Activated T-helper 1 cell treated with anti-CD3 and anti-CD28 coated beads, Interleukin-2, amount 50 U/mL, for 16 hours (primary cell): Measurements from ENCODE around the gene TUBE1.

Source experiments
- DNase-seq, 2 donors: peaks; one replicate each; pipeline ENCODE4 v3.0.0-alpha.2; 2020; ENCODE audit warnings: low read depth in 1 of 2, low spot score in 1 of 2

Gene TUBE1

GRCh38 chr6:112036088-112036637 is 51.1 kb downstream of the TUBE1 start:
- DNase-seq: no peak

- DNase-seq: no peak
These were observed 52.7 kb downstream of the TUBE1 start for GRCh38 chr6:112034616-112034995.

- DNase-seq: no peak
These were observed 53.3 kb downstream of the TUBE1 start for GRCh38 chr6:112033791-112034615.

- no peak for DNase-seq
These were observed 54.6 kb downstream of the TUBE1 start for GRCh38 chr6:112032728-112033127.

GRCh38 chr6:112031960-112032359 is 55.3 kb downstream of the TUBE1 start:
- no peak for DNase-seq

- no peak for DNase-seq
These were observed 56.2 kb downstream of the TUBE1 start for GRCh38 chr6:112030961-112031660.

- DNase-seq: no peak
These were observed 56.9 kb downstream of the TUBE1 start for GRCh38 chr6:112030206-112030960.

GRCh38 chr6:112029045-112029822 is 58.0 kb downstream of the TUBE1 start:
- peak; percentile 42 to 43 for DNase-seq

GRCh38 chr6:112027942-112028674 is 59.2 kb downstream of the TUBE1 start:
- no peak for DNase-seq

GRCh38 chr6:112026933-112027332 is 60.3 kb downstream of the TUBE1 start:
- DNase-seq: no peak

- DNase-seq: no peak
These were observed 62.8 kb downstream of the TUBE1 start for GRCh38 chr6:112024464-112024863.

- DNase-seq: no peak
These were observed 64.5 kb downstream of the TUBE1 start for GRCh38 chr6:112022749-112023148.

- no peak for DNase-seq
These were observed 65.5 kb downstream of the TUBE1 start for GRCh38 chr6:112021691-112022310.
